HepG2 (cell line): ENCODE data around the gene NOVA2. TPM values are rescaled to one million over a fixed set of nuclear protein-coding genes. Genes with fewer than 3 reads are reported as not detected.

Experiments used
- HOXD1 ChIP-seq: sonication (generic); formaldehyde crosslinking; IDR thresholded peaks from 2 replicates; pipeline ENCODE4 v1.5.0; 2020; ENCODE audit warnings: missing genetic modification reagents
- PAXIP1 ChIP-seq: sonication (generic); formaldehyde crosslinking; conservative IDR thresholded peaks from 2 replicates; pipeline ENCODE4 v1.4.0; 2020; ENCODE audit warnings: mild to moderate bottlenecking, missing genetic modification reagents, moderate library complexity
- ZNF569 ChIP-seq: sonication (generic); formaldehyde crosslinking; IDR thresholded peaks from 2 replicates; pipeline ENCODE4 v1.5.0; 2020; ENCODE audit warnings: mild to moderate bottlenecking, missing genetic modification reagents, moderate library complexity, borderline replicate concordance
- ZNF589 ChIP-seq: sonication (generic); formaldehyde crosslinking; conservative IDR thresholded peaks from 2 replicates; pipeline ENCODE4 v1.8.0; 2022; ENCODE audit warnings: mild to moderate bottlenecking, moderate library complexity, missing genetic modification reagents
- polyA plus RNA-seq, 8 experiments: library from polyadenylated mRNA; depleted of rRNA in 3 of 8; stranded (reverse) in 7 of 8; unstranded in 1 of 8; fragments of >200 nt; fragmentation: Illumina TruSeq in 4 of 8; extraction: Trizol in 4 of 8; gene quantifications; 2 replicates each; pipeline versions ENCODE4 v1.2.1 to v1.2.3, GENCODE V29; 2011 to 2016; ENCODE audit warnings: low read depth in 4 of 8, missing spikeins in 1 of 8, mixed read lengths in 1 of 8; ENCODE audit not compliant: insufficient read depth in 1 of 8
- total RNA-seq, 5 experiments: library from RNA; depleted of rRNA; stranded (reverse); fragments of >200 nt; fragmentation: Illumina TruSeq; extraction: Trizol; gene quantifications; 2 replicates each; pipeline ENCODE4 v1.2.3, GENCODE V29; 2016; ENCODE audit warnings: low read depth in 1 of 5
- TF ChIP-seq, protein P1 (sequence below): sonication (generic); formaldehyde crosslinking; IDR thresholded peaks from 2 replicates; pipeline ENCODE4 v1.8.0; 2022; ENCODE audit warnings: missing genetic modification reagents, mild to moderate bottlenecking, moderate library complexity, borderline replicate concordance
- TF ChIP-seq, protein P2 (sequence below): sonication (generic); formaldehyde crosslinking; IDR thresholded peaks from 2 replicates; pipeline ENCODE4 v1.4.0; 2020; ENCODE audit warnings: missing genetic modification reagents
- TF ChIP-seq, protein P3 (sequence below): sonication (generic); formaldehyde crosslinking; IDR thresholded peaks from 2 replicates; pipeline ENCODE4 v1.8.1; 2023; ENCODE audit warnings: missing genetic modification reagents, inconsistent platforms, borderline replicate concordance
- TF ChIP-seq, protein P4 (sequence below): sonication (generic); formaldehyde crosslinking; IDR thresholded peaks from 2 replicates; pipeline ENCODE4 v1.9.0; 2021; ENCODE audit warnings: missing genetic modification reagents, borderline replicate concordance

Gene NOVA2
- total and polyA plus RNA-seq, 2 of the 13 experiments (the other 11 are each of a cell fraction or from before 2014, with no cell fraction given) = not detected

GRCh38 chr19:45885556-45886426, 87.9 kb downstream of the NOVA2 start, which contains the start of gene IRF2BP1 (continued):
- TF ChIP-seq, protein P1, sequence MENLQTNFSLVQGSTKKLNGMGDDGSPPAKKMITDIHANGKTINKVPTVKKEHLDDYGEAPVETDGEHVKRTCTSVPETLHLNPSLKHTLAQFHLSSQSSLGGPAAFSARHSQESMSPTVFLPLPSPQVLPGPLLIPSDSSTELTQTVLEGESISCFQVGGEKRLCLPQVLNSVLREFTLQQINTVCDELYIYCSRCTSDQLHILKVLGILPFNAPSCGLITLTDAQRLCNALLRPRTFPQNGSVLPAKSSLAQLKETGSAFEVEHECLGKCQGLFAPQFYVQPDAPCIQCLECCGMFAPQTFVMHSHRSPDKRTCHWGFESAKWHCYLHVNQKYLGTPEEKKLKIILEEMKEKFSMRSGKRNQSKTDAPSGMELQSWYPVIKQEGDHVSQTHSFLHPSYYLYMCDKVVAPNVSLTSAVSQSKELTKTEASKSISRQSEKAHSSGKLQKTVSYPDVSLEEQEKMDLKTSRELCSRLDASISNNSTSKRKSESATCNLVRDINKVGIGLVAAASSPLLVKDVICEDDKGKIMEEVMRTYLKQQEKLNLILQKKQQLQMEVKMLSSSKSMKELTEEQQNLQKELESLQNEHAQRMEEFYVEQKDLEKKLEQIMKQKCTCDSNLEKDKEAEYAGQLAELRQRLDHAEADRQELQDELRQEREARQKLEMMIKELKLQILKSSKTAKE (CRISPR knock-in tag) = no peak
- TF ChIP-seq PAXIP1 (no peak), ZNF569 (CRISPR knock-in tag) (no peak), HOXD1 (no peak), ZNF589 (CRISPR knock-in tag) (no peak)
- TF ChIP-seq, protein P2, sequence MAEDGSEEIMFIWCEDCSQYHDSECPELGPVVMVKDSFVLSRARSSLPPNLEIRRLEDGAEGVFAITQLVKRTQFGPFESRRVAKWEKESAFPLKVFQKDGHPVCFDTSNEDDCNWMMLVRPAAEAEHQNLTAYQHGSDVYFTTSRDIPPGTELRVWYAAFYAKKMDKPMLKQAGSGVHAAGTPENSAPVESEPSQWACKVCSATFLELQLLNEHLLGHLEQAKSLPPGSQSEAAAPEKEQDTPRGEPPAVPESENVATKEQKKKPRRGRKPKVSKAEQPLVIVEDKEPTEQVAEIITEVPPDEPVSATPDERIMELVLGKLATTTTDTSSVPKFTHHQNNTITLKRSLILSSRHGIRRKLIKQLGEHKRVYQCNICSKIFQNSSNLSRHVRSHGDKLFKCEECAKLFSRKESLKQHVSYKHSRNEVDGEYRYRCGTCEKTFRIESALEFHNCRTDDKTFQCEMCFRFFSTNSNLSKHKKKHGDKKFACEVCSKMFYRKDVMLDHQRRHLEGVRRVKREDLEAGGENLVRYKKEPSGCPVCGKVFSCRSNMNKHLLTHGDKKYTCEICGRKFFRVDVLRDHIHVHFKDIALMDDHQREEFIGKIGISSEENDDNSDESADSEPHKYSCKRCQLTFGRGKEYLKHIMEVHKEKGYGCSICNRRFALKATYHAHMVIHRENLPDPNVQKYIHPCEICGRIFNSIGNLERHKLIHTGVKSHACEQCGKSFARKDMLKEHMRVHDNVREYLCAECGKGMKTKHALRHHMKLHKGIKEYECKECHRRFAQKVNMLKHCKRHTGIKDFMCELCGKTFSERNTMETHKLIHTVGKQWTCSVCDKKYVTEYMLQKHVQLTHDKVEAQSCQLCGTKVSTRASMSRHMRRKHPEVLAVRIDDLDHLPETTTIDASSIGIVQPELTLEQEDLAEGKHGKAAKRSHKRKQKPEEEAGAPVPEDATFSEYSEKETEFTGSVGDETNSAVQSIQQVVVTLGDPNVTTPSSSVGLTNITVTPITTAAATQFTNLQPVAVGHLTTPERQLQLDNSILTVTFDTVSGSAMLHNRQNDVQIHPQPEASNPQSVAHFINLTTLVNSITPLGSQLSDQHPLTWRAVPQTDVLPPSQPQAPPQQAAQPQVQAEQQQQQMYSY (CRISPR knock-in tag) = peak; percentile 50; the same call in 1 of the 2 replicates
- TF ChIP-seq, protein P3, sequence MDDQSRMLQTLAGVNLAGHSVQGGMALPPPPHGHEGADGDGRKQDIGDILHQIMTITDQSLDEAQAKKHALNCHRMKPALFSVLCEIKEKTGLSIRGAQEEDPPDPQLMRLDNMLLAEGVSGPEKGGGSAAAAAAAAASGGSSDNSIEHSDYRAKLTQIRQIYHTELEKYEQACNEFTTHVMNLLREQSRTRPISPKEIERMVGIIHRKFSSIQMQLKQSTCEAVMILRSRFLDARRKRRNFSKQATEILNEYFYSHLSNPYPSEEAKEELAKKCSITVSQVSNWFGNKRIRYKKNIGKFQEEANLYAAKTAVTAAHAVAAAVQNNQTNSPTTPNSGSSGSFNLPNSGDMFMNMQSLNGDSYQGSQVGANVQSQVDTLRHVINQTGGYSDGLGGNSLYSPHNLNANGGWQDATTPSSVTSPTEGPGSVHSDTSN (CRISPR knock-in tag) = no peak
- TF ChIP-seq, protein P4, sequence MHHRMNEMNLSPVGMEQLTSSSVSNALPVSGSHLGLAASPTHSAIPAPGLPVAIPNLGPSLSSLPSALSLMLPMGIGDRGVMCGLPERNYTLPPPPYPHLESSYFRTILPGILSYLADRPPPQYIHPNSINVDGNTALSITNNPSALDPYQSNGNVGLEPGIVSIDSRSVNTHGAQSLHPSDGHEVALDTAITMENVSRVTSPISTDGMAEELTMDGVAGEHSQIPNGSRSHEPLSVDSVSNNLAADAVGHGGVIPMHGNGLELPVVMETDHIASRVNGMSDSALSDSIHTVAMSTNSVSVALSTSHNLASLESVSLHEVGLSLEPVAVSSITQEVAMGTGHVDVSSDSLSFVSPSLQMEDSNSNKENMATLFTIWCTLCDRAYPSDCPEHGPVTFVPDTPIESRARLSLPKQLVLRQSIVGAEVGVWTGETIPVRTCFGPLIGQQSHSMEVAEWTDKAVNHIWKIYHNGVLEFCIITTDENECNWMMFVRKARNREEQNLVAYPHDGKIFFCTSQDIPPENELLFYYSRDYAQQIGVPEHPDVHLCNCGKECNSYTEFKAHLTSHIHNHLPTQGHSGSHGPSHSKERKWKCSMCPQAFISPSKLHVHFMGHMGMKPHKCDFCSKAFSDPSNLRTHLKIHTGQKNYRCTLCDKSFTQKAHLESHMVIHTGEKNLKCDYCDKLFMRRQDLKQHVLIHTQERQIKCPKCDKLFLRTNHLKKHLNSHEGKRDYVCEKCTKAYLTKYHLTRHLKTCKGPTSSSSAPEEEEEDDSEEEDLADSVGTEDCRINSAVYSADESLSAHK (CRISPR knock-in tag) = no peak
